Measurements from ENCODE around the gene RNF220.

DNA sequence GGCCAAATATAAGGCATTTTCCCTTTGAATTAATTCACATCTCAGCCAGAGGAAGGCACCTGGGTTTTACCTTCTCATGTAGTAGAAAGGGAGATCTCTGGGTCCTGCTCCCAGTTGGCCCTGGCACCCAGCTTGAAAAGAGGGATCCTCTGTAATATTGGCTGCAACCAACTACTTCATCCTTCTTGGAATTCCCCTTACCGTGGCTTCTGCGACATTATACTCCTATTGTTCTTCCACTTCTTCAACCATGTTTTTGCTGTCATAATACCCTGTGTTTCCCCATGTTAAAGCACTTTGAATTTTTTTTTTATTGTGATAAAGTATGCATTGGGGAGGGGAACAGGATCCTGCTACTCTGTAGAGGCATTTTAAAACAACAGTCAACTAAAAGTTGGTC lies 26.8 kb downstream of the RNF220 start:
- TF ChIP-seq, protein P1, sequence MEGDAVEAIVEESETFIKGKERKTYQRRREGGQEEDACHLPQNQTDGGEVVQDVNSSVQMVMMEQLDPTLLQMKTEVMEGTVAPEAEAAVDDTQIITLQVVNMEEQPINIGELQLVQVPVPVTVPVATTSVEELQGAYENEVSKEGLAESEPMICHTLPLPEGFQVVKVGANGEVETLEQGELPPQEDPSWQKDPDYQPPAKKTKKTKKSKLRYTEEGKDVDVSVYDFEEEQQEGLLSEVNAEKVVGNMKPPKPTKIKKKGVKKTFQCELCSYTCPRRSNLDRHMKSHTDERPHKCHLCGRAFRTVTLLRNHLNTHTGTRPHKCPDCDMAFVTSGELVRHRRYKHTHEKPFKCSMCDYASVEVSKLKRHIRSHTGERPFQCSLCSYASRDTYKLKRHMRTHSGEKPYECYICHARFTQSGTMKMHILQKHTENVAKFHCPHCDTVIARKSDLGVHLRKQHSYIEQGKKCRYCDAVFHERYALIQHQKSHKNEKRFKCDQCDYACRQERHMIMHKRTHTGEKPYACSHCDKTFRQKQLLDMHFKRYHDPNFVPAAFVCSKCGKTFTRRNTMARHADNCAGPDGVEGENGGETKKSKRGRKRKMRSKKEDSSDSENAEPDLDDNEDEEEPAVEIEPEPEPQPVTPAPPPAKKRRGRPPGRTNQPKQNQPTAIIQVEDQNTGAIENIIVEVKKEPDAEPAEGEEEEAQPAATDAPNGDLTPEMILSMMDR (IDR thresholded peaks at IDR 0.05), result no peak
- TF ChIP-seq POLR2AphosphoS5 (IDR thresholded peaks at IDR 0.05) (no peak), POLR2A (IDR thresholded peaks at IDR 0.05) (no peak)
